Right lobe of liver (tissue), 4 donors: Measurements from ENCODE around the gene FXYD6.

Experiments used
- POLR2A ChIP-seq: fragments of 450-650 bp; IDR thresholded peaks from one replicate; pipeline ENCODE4 v1.6.1; 2017; ENCODE audit warnings: antibody characterized with exemption, mild to moderate bottlenecking
- TF ChIP-seq, protein P1 (sequence below), 4 donors: fragments of 200-600 bp in 3 of 4; fragments of 450-650 bp in 1 of 4; IDR thresholded peaks; one replicate each; pipeline versions ENCODE4 v1.5.1 to v1.8.0; 2016 to 2022; ENCODE audit warnings: antibody characterized with exemption in 4 of 4, mild to moderate bottlenecking in 2 of 4
- donor health status: DM: no; HTN: no; CAD: no.
- donor health status: DM: no; HTN: no; CAD: no.
- donor health status: DM: no; HTN: yes; CAD: no.

DNA sequence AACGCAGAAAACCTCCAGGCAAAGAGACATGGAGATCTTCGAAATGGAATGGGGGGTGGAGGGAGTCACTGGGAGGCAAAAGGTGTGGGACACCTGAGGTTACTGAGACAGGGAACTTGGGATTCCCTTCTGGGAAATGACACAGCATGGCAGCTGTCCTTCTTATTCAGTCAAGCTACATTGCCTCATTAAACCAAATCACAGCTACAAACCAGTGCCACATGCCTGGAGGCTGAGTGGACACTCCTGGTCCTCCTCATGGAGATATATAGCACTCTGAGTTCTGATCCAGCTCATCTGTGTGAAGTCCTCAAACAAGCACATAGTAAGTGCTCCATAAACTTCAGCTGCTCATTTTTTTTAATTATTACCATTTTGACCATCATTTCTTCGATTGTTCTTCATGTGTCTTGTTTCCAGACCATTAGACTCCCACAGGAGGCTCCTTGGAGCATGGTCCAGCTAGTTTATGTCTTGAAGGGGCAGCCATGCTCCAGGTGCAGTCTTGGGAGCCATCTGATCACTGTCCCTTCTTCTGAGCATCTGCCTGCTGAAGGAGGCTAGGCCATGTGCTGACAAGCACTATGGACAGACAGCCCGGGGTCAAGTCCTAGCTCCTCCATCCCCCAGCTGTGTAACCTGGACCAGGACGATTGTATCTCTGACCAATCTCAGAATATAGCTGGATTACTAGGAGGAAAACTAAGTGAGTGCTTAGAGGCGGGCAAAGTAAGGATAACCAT, 42.2 kb downstream of the FXYD6 start:
- TF ChIP-seq, protein P1, sequence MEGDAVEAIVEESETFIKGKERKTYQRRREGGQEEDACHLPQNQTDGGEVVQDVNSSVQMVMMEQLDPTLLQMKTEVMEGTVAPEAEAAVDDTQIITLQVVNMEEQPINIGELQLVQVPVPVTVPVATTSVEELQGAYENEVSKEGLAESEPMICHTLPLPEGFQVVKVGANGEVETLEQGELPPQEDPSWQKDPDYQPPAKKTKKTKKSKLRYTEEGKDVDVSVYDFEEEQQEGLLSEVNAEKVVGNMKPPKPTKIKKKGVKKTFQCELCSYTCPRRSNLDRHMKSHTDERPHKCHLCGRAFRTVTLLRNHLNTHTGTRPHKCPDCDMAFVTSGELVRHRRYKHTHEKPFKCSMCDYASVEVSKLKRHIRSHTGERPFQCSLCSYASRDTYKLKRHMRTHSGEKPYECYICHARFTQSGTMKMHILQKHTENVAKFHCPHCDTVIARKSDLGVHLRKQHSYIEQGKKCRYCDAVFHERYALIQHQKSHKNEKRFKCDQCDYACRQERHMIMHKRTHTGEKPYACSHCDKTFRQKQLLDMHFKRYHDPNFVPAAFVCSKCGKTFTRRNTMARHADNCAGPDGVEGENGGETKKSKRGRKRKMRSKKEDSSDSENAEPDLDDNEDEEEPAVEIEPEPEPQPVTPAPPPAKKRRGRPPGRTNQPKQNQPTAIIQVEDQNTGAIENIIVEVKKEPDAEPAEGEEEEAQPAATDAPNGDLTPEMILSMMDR (IDR thresholded peaks at IDR 0.05): no peak
- no peak for TF ChIP-seq POLR2A
